Activated T-cell treated with anti-CD3 and anti-CD28 coated beads for 1 hour (primary cell): Measurements from ENCODE around the gene RUFY4.
A peak's percentile ranks its signal among the peaks of the same experiment; 100 is the strongest.
"Not testable (repeated sequence)": the region's sequence is repeated elsewhere in the genome, so short reads cannot be mapped to it uniquely, and the experiment has no call there.

Source experiments
- DNase-seq: peaks from one replicate; pipeline ENCODE4 v3.0.0-alpha.2; 2020; ENCODE audit warnings: low read depth

RUFY4 gene

GRCh38 chr2:218031261-218031660 lies 37.8 kb upstream of the RUFY4 start:
- no peak for DNase-seq

GRCh38 chr2:218031771-218032257 lies 37.2 kb upstream of the RUFY4 start:
- no peak for DNase-seq

GRCh38 chr2:218032336-218033171 lies 36.5 kb upstream of the RUFY4 start:
- DNase-seq = no peak

- no peak for DNase-seq
Observed at GRCh38 chr2:218033208-218033589, 35.9 kb upstream of the RUFY4 start.

DNA sequence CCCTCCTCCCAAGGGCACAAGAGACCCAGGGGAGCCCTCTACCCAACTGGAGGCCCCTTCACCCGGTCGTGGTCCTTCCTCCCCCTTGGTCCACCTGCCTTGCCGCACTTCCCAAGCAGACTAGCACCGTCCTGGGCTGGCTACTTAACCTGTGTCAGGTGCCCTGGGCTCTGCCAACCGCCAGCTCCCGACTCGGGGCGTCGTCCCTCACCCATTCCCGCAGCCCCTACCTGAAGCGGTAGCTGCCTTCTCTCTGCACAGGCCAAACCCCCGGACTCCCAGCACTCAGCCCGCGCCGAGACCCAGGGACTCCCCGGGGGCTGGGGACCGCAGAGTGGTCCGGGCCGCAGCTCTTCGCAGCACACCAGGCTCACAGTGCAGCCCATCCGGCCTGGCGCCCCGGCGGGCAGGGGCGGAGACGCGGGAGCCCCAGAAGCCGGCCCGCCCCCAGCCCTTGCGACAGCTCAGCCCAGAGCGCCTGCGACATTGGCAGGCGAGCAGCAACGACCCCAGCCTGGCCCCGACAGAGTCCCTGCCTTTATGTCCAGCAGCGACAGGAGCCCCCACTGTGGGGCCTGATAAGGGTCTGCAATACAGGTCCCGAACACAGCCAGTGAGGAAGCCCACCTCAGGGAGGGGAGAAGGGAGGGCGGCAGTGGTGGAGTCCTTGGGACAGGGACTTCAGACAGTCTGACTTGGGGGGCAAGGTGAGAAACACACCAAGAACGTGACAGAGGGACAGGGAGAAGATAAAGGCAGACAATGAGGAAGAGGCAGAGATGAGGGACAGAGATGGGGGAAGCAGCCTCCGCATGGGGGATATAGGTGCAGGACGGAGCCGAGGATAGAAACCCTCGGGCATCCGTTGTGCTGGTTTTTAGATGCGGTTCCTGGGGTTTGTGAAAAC lies 35.2 kb upstream of the RUFY4 start:
- no peak for DNase-seq

DNA sequence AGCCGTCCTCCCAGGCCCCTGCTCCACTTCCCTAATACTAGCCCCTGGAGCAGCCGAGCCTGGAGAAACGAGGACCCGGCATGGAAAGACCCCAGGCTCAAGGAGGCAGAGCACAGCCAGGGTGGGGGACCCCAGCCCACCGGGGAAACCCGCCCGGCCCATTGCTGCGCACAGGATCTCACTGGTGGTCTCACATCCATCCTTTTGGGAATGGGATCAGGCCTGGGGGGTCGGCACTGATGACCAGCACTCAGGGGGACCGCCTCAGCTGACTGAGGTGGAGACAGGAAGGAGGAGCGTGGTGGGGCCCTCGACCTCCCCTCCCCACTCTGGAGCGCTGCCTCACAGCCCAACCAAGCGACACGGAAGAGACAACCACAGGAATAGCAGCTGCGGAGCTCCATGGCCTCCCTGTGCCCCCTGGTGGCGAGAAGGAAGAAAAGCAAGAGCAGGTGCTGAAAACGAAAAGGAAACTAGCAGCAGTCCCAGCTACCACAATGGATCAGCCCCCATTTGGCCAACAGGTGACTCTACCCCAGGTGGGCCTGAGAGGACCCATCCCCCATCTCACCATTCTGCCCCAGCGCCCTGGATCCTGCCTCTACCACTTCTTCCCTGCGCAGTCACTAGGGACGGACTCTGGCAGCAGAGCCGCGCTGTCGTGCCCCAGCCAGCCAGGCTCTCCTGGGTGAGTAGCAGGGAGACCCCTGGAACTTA lies 34.4 kb upstream of the RUFY4 start:
- peak; percentile 56 for DNase-seq

- DNase-seq = no peak
Observed at GRCh38 chr2:218035463-218036100, 33.5 kb upstream of the RUFY4 start.

- DNase-seq = no peak
Observed at GRCh38 chr2:218036371-218036770, 32.7 kb upstream of the RUFY4 start.

DNA sequence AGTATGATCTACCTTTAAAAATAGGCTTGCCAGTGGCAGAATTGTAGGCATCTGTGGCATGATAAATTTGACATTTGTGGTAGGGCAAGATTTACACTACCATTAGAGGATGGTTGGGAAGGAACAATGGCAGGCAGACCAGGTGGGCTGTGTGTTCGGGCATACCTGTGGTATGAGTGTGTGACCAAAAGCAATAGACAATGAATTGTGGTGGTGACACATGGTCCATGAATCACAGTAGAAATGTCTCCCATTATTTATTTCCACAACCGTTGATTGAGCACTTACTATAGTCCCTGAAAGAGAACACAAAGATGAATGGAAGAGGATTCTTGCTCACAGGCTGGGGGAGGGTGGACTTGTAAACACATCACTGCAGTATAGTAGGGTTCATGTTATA lies 29.9 kb upstream of the RUFY4 start:
- no peak for DNase-seq

- no peak for DNase-seq
Observed at GRCh38 chr2:218040883-218041282, 28.2 kb upstream of the RUFY4 start.

- no peak for DNase-seq
Observed at GRCh38 chr2:218041302-218042168, 27.5 kb upstream of the RUFY4 start.

DNA sequence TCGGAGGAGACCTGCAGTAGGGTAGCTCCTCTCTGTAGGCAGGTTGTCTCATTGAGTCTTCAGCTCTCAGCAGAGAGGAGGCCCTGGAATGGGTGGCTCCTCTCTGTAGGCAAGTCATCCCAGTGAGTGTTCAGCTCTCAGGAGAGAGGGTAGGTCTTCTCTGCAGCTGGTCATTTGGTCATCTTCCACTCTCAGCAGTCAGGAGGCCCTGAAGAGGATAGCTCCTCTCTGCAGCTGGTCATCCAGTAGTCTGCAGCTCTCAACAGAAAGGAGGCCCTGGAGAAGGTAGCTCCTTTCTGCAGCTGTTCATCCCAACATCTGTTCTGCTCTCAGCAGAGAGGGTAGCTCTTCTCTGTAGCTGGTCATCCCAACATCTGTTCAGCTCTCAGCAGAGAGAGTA lies 26.0 kb upstream of the RUFY4 start:
- no peak for DNase-seq

DNA sequence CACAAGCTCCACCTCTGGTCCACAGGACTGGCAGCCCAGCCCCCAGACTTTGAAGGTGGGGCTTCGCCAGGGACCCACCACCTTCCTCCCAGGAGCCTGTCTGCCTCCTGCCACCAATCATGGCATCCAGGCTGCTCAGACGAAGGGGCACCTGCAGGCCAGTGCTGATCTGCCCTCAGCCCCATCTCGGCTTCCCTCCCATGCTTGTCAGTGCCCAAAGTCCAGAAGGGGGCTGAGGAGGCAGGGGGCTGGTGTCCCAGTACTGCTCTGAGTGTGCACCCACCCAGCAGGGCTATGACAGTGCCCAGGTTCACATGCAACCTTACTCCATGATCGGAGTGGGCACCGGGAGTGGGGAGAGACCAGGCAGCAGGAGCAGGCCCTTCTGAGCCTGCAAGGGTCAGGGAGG lies 25.3 kb upstream of the RUFY4 start:
- DNase-seq = no peak

GRCh38 chr2:218044599-218044998 lies 24.5 kb upstream of the RUFY4 start:
- DNase-seq = not testable (repeated sequence)

DNA sequence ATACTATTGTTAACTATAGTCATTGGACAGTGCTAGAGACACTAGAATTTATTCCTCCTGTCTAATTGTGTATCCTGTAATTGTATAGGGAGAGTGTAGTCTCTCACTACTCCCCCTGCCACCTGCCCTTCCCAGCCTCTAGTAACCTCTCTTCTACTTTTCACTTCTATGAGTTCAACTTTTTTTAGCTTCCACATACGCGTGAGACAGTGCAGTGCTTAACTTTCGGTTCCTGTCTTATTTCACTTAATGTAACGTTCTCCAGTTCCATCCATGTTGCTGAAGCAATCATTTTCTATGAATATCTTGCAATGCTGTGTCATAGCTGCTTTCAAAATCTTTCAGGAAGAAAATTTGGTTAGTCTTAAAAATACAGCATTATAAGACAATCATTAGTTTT lies 22.8 kb upstream of the RUFY4 start:
- DNase-seq = no peak

DNA sequence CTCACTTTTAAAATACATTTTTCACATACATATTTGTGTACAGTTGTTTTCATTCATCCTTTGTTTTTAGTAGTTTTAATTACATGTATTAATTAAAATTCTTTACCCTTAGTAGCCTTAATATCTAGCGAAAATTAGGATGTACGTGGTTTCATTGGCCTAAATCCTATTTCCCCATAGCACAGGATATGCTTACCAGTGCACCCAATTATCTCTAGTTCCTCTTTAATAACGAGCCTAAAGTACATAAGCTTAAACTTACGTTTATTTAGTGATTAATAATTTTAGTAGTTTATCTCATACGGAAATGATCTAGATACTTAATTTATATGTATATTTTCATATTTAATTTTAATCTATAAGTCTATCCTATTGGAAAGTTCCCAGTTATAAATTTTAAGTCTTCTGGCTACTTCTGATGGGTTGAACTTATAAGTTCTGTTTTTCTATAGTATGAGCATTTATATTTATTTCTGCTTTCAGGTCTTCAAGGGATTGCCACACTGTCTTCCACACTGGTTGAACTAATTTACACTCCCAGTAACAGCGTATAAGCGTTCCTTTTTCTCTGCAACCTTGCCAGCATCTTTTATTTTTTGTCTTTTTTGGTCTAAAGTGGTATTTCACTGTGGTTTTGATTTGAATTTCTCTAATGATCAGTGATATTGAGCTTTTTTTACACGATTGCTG lies 21.4 kb upstream of the RUFY4 start:
- no peak for DNase-seq

DNA sequence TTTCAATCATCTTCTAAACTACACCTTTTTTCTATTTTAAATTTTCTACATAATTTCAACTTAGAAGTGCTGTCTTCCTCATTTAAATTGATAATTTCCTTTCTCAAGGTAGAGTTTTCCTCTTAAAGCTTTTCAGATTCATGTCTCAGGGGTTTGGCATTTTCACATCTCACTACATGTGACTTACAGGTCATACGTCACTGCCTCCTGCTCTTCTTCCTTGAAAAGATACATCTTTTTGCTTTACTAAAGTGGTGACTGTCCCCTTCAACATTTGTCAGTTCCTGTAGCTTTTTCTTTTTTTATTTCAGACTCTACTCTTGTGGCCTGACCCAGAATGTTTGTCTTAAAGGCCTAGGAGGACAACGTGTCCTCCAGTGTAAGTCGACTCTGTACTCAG lies 17.1 kb upstream of the RUFY4 start:
- DNase-seq = no peak

- DNase-seq = no peak
Observed at GRCh38 chr2:218059289-218059688, 9.8 kb upstream of the RUFY4 start.

- no peak for DNase-seq
Observed at GRCh38 chr2:218060118-218060517, 8.9 kb upstream of the RUFY4 start.

DNA sequence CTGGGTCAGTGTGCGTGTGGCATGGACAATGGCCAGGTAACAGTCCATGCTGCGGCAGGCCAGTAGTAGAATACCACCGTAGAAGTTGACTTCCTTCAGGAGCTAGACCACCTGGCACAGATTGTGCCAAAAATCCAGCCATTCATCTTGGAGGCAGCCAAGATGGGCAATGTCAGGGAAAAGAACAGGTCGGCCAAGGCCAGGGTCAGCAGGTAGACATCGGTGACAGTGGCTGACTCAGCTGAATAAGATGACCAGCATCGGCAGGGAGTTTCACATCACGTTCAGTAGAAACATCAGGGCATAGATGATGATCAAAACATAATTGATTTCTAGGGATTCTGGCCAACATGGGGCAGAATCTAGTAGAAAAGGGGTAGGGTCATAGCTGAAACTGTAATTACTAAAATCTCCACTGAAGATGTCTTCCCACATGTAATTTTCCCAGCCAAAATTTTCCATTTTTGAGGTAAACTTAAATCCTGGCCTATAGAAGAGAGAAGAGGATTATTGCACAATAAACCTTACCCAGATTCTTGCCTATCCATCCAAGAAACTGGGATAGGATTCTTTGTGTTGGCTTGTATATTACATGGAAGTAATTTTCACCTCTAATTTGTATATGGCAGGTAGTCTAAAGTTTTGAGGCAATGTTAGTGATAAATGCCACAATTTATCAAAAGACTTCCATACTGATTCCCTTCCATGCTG lies 7.9 kb upstream of the RUFY4 start:
- DNase-seq = no peak
